ENCODE results near the gene PEX26.

GRCh38 chr22:18088825-18089568 lies 11.2 kb downstream of the PEX26 start:
- TF ChIP-seq EZH2 (IDR thresholded peaks at IDR 0.05): no peak
- TF ChIP-seq POLR2AphosphoS5 (IDR thresholded peaks at IDR 0.05; ENCODE audit: borderline replicate concordance, low read depth, low read length): no peak
- no peak for TF ChIP-seq FOXP2 (optimal IDR thresholded peaks at IDR 0.05; ENCODE audit: control extremely low read depth, extremely low read length, insufficient read depth)
